Neuron (in vitro differentiated cells): ENCODE measurements around the gene ENC1.
"Not testable (repeated sequence)": the region's sequence is repeated elsewhere in the genome, so short reads cannot be mapped to it uniquely, and the experiment has no call there.

Experiments used
- H2AFZ ChIP-seq: one replicate; pipeline ENCODE4 v1.6.1; 2013; ENCODE audit warnings: low read depth, mild to moderate bottlenecking, inconsistent platforms, low read length, moderate library complexity
- H3K27me3 ChIP-seq: one replicate; pipeline ENCODE4 v1.6.1; 2013; ENCODE audit warnings: low read length; ENCODE audit not compliant: insufficient read depth
- H3K36me3 ChIP-seq: one replicate; pipeline ENCODE4 v1.6.1; 2013; ENCODE audit warnings: low read length; ENCODE audit not compliant: insufficient read depth
- H3K4me1 ChIP-seq: one replicate; pipeline ENCODE4 v1.6.1; 2013; ENCODE audit warnings: low read length; ENCODE audit not compliant: insufficient read depth
- H3K4me3 ChIP-seq: 2 replicates; pipeline ENCODE4 v1.5.1; 2013; ENCODE audit warnings: mild to moderate bottlenecking, low read length, moderate library complexity
- H3K9me3 ChIP-seq: one replicate; pipeline ENCODE4 v1.6.1; 2013; ENCODE audit warnings: low read length

The ENC1 gene

GRCh38 chr5:74640450-74640953 lies at the start of gene ENC1:
ENC1 (minus strand) TSS chr5:74640728; CDS start chr5:74636485, 4,243 bp downstream.
- H3K9me3 ChIP-seq = no peaks in the 10 kb centered on the region
- peak within 1 kb of the TSS; percentile 79 for H3K4me3 ChIP-seq
- peaks cover 40% of the 10 kb centered on the region for H3K4me1 ChIP-seq
- H3K27me3 ChIP-seq = no peaks in the 10 kb centered on the region
- peaks cover 13% of the 10 kb centered on the region for H3K36me3 ChIP-seq
- peak within 1 kb of the TSS; percentile 71 for H2AFZ ChIP-seq

- peaks cover 5% of the 10 kb centered on the region for H3K36me3 ChIP-seq
- H3K27me3 ChIP-seq = no peaks in the 10 kb centered on the region
- no peak overlapping the region for H3K4me3 ChIP-seq
- H3K9me3 ChIP-seq = no peaks in the 10 kb centered on the region
- peaks cover 5% of the 10 kb centered on the region for H3K4me1 ChIP-seq
- H2AFZ ChIP-seq = no peak overlapping the region
Observed at GRCh38 chr5:74686962-74687751, 46.6 kb upstream of the ENC1 start.

GRCh38 chr5:74685979-74686631 lies 45.6 kb upstream of the ENC1 start:
- peak overlapping the region; percentile 93 for H2AFZ ChIP-seq
- H3K36me3 ChIP-seq = no peaks in the 10 kb centered on the region
- H3K27me3 ChIP-seq = no peaks in the 10 kb centered on the region
- H3K4me1 ChIP-seq = peaks cover 5% of the 10 kb centered on the region
- no peaks in the 10 kb centered on the region for H3K9me3 ChIP-seq
- H3K4me3 ChIP-seq = peak overlapping the region; percentile 58

- peak within 1 kb of the TSS; percentile 58 for H3K4me3 ChIP-seq
Observed at GRCh38 chr5:74684900-74685851, 44.6 kb upstream of the ENC1 start, which contains the start of gene HEXB. HEXB (plus strand) TSS chr5:74685233; CDS start chr5:74685261, 28 bp downstream.

GRCh38 chr5:74679966-74680365 lies 39.4 kb upstream of the ENC1 start:
- no peaks in the 10 kb centered on the region for H3K4me1 ChIP-seq
- no peaks in the 10 kb centered on the region for H3K9me3 ChIP-seq
- H3K27me3 ChIP-seq = no peaks in the 10 kb centered on the region
- no peak overlapping the region for H2AFZ ChIP-seq
- no peaks in the 10 kb centered on the region for H3K36me3 ChIP-seq
- H3K4me3 ChIP-seq = no peak overlapping the region

More at GRCh38 chr5:74684900-74685851, 44.6 kb upstream of the ENC1 start, which contains the start of gene HEXB:
- no peaks in the 10 kb centered on the region for H3K9me3 ChIP-seq
- no peaks in the 10 kb centered on the region for H3K27me3 ChIP-seq
- H3K4me1 ChIP-seq = peaks cover 5% of the 10 kb centered on the region
- H3K36me3 ChIP-seq = no peaks in the 10 kb centered on the region
- H2AFZ ChIP-seq = peak within 1 kb of the TSS; percentile 93

- not testable (repeated sequence) for H3K4me1 ChIP-seq, H2AFZ ChIP-seq, H3K9me3 ChIP-seq, H3K27me3 ChIP-seq, H3K36me3 ChIP-seq, H3K4me3 ChIP-seq
Observed at GRCh38 chr5:74679300-74679699, 38.8 kb upstream of the ENC1 start.

GRCh38 chr5:74678123-74678522 lies 37.6 kb upstream of the ENC1 start:
- not testable (repeated sequence) for H2AFZ ChIP-seq, H3K27me3 ChIP-seq, H3K4me3 ChIP-seq, H3K36me3 ChIP-seq, H3K9me3 ChIP-seq, H3K4me1 ChIP-seq

- H3K9me3 ChIP-seq, H3K27me3 ChIP-seq, H3K4me3 ChIP-seq, H2AFZ ChIP-seq, H3K36me3 ChIP-seq, H3K4me1 ChIP-seq: not testable (repeated sequence)
Observed at GRCh38 chr5:74676466-74676865, 35.9 kb upstream of the ENC1 start.

GRCh38 chr5:74673011-74673790 lies 32.7 kb upstream of the ENC1 start:
- Histone ChIP-seq H3K4me3 (no peak overlapping the region), H3K36me3 (no peaks in the 10 kb centered on the region), H3K9me3 (no peaks in the 10 kb centered on the region), H3K4me1 (no peaks in the 10 kb centered on the region), H2AFZ (no peak overlapping the region), H3K27me3 (no peaks in the 10 kb centered on the region)

GRCh38 chr5:74672215-74672877 lies 31.8 kb upstream of the ENC1 start:
- H3K27me3 ChIP-seq = no peaks in the 10 kb centered on the region
- no peak overlapping the region for H3K4me3 ChIP-seq
- H3K36me3 ChIP-seq = no peaks in the 10 kb centered on the region
- no peak overlapping the region for H2AFZ ChIP-seq
- H3K4me1 ChIP-seq = no peaks in the 10 kb centered on the region
- no peaks in the 10 kb centered on the region for H3K9me3 ChIP-seq

- Histone ChIP-seq H3K4me1 (no peaks in the 10 kb centered on the region), H3K9me3 (no peaks in the 10 kb centered on the region), H3K27me3 (no peaks in the 10 kb centered on the region), H3K4me3 (no peak overlapping the region), H2AFZ (no peak overlapping the region), H3K36me3 (no peaks in the 10 kb centered on the region)
Observed at GRCh38 chr5:74670396-74671038, 30.0 kb upstream of the ENC1 start.
